NCI-H524 (cell line): Measurements from ENCODE around the gene SLC6A9.

Experiments used
- DNase-seq, 2 experiments: peaks; one replicate each; lab custom pipeline; 2025; lab: John Stamatoyannopoulos, UW

Gene SLC6A9

GRCh38 chr1:44048532-44049215, 17.4 kb upstream of the SLC6A9 start:
- DNase-seq, result no peak

GRCh38 chr1:44047131-44047530, 15.9 kb upstream of the SLC6A9 start:
- DNase-seq, result no peak

- no peak for DNase-seq
These were observed 13.8 kb upstream of the SLC6A9 start for GRCh38 chr1:44045064-44045463.

GRCh38 chr1:44044071-44044801, 13.0 kb upstream of the SLC6A9 start:
- no peak for DNase-seq

GRCh38 chr1:44043176-44044070, 12.2 kb upstream of the SLC6A9 start:
- DNase-seq, result no peak

GRCh38 chr1:44040846-44041245, 9.6 kb upstream of the SLC6A9 start:
- DNase-seq, result no peak

GRCh38 chr1:44040418-44040817, 9.2 kb upstream of the SLC6A9 start:
- no peak for DNase-seq

- no peak for DNase-seq
These were observed 7.8 kb upstream of the SLC6A9 start for GRCh38 chr1:44038876-44039657.

- peak in 1 of 2 experiments; percentile 30 for DNase-seq
These were observed 5.9 kb upstream of the SLC6A9 start for GRCh38 chr1:44037154-44037553.

GRCh38 chr1:44036409-44037139, 5.3 kb upstream of the SLC6A9 start:
- peak; percentile 70 to 79 for DNase-seq

GRCh38 chr1:44035726-44036408, 4.6 kb upstream of the SLC6A9 start:
- peak; percentile 48 to 80 for DNase-seq

- peak in 1 of 2 experiments; percentile 7 for DNase-seq
These were observed 3.9 kb upstream of the SLC6A9 start for GRCh38 chr1:44034976-44035716.

GRCh38 chr1:44034423-44034822, 3.2 kb upstream of the SLC6A9 start:
- no peak for DNase-seq

- no peak for DNase-seq
These were observed 2.5 kb upstream of the SLC6A9 start for GRCh38 chr1:44033756-44034155.

- DNase-seq, result no peak
These were observed 1.8 kb upstream of the SLC6A9 start for GRCh38 chr1:44033041-44033575.

- no peak for DNase-seq
These were observed 1.0 kb upstream of the SLC6A9 start for GRCh38 chr1:44032170-44032790.

GRCh38 chr1:44030605-44031251, 534 bp downstream of the SLC6A9 start:
- DNase-seq, result peak; percentile 33 to 61

- DNase-seq, result peak; percentile 47 to 81
These were observed 1.2 kb downstream of the SLC6A9 start for GRCh38 chr1:44029911-44030604.
